Measurements from ENCODE around the gene IL20. TPM values are rescaled to one million over a fixed set of nuclear protein-coding genes. Genes with fewer than 3 reads are reported as not detected.

Gene IL20
- total RNA-seq, 1 experiment from 2014 or later, result not detected

DNA sequence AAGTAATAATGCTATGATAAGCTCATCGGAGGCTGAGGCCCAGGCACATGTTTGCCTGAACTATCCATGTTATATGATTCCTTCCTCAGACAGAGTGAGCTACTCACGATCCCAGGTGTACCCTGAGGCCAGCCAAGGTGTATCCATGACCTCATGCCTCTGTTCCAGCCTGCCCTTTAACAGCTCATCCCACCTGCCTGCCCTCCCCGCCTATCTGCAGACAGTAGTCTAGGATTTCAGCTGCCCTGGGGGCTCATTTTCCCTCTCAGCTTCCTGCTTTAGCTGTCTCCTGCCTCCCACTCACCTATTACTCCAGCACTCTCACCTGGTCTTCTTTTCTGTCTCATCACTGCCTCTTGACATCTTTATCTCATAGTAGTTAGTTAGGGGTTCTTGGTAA, 29.9 kb downstream of the IL20 start:
- TF ChIP-seq TCF7L2 (IDR thresholded peaks at IDR 0.05; ENCODE audit: low read depth, low read length) (no peak), POLR2AphosphoS5 (IDR thresholded peaks at IDR 0.05; ENCODE audit: low read depth, low read length) (no peak), SIN3A (IDR thresholded peaks at IDR 0.05; ENCODE audit: borderline replicate concordance, insufficient read depth, low read depth, low read length) (no peak)
- TF ChIP-seq, protein P1, sequence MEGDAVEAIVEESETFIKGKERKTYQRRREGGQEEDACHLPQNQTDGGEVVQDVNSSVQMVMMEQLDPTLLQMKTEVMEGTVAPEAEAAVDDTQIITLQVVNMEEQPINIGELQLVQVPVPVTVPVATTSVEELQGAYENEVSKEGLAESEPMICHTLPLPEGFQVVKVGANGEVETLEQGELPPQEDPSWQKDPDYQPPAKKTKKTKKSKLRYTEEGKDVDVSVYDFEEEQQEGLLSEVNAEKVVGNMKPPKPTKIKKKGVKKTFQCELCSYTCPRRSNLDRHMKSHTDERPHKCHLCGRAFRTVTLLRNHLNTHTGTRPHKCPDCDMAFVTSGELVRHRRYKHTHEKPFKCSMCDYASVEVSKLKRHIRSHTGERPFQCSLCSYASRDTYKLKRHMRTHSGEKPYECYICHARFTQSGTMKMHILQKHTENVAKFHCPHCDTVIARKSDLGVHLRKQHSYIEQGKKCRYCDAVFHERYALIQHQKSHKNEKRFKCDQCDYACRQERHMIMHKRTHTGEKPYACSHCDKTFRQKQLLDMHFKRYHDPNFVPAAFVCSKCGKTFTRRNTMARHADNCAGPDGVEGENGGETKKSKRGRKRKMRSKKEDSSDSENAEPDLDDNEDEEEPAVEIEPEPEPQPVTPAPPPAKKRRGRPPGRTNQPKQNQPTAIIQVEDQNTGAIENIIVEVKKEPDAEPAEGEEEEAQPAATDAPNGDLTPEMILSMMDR (IDR thresholded peaks at IDR 0.05), result no peak
- TF ChIP-seq, protein P2, sequence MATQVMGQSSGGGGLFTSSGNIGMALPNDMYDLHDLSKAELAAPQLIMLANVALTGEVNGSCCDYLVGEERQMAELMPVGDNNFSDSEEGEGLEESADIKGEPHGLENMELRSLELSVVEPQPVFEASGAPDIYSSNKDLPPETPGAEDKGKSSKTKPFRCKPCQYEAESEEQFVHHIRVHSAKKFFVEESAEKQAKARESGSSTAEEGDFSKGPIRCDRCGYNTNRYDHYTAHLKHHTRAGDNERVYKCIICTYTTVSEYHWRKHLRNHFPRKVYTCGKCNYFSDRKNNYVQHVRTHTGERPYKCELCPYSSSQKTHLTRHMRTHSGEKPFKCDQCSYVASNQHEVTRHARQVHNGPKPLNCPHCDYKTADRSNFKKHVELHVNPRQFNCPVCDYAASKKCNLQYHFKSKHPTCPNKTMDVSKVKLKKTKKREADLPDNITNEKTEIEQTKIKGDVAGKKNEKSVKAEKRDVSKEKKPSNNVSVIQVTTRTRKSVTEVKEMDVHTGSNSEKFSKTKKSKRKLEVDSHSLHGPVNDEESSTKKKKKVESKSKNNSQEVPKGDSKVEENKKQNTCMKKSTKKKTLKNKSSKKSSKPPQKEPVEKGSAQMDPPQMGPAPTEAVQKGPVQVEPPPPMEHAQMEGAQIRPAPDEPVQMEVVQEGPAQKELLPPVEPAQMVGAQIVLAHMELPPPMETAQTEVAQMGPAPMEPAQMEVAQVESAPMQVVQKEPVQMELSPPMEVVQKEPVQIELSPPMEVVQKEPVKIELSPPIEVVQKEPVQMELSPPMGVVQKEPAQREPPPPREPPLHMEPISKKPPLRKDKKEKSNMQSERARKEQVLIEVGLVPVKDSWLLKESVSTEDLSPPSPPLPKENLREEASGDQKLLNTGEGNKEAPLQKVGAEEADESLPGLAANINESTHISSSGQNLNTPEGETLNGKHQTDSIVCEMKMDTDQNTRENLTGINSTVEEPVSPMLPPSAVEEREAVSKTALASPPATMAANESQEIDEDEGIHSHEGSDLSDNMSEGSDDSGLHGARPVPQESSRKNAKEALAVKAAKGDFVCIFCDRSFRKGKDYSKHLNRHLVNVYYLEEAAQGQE (IDR thresholded peaks at IDR 0.05; ENCODE audit: insufficient read depth in 1 of 2, low read depth in 2 of 2, low read length in 1 of 2), result no peak
- no peaks in the 10 kb centered on the region for H3K4me1 ChIP-seq (ENCODE audit: control insufficient read depth, insufficient read depth, low read length)
- ATAC-seq, result no peak
- no peaks in the 10 kb centered on the region for H3K9me3 ChIP-seq (ENCODE audit: control insufficient read depth, insufficient read depth, low read depth, low read length)
- H3K36me3 ChIP-seq (ENCODE audit: control insufficient read depth, insufficient read depth, low read length), result no peaks in the 10 kb centered on the region
- intact Hi-C loops (cut with micrococcal nuclease; ENCODE audit: unreplicated experiment) (no loop called here), in situ Hi-C loops (cut with HindIII; ENCODE audit: low pct_unique_long_range_greater_than_20kb, low sequenced_read_pairs) (no loop called here)
- no peak for DNase-seq (ENCODE audit: low read depth, low spot score)
- ChIA-PET POLR2A (no interaction called here), CTCF (no interaction called here)
- H3K27ac ChIP-seq (ENCODE audit: low read length), result no peak overlapping the region
- no peak overlapping the region for H3K4me3 ChIP-seq (ENCODE audit: low read depth in 2 of 2, low read length in 2 of 2)
- no TSS peak for BruUV-seq (replicated peaks)
- H3K27me3 ChIP-seq (ENCODE audit: control insufficient read depth, insufficient read depth, low read length), result peaks cover 12% of the 10 kb centered on the region

DNA sequence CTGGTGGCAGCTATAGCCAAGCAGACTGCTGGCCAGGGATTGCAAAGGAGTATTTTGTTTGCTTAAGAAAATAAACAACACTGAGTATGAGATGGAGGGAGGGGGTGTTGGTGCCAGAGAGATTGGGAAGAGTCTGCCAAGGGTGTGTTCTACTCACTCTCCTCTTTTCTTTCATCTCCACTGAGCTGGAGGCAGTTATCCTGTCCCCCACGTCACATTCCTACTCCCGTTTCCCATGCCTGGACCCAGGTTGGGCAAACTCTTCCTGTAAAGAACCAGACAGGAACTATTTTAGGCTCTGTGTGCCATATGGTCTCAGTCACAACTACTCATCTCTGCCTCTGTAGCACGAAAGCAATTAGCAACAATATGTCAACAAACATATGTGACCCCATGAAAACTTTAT, 30.4 kb downstream of the IL20 start:
- H3K4me1 ChIP-seq (ENCODE audit: control insufficient read depth, insufficient read depth, low read length), result no peaks in the 10 kb centered on the region
- intact Hi-C loops (cut with micrococcal nuclease; ENCODE audit: unreplicated experiment), result no loop called here
- ChIA-PET CTCF (no interaction called here), POLR2A (no interaction called here)
- in situ Hi-C loops (cut with HindIII; ENCODE audit: low pct_unique_long_range_greater_than_20kb, low sequenced_read_pairs), result no loop called here
- peaks cover 10% of the 10 kb centered on the region for H3K27me3 ChIP-seq (ENCODE audit: control insufficient read depth, insufficient read depth, low read length)
- no peak overlapping the region for H3K27ac ChIP-seq (ENCODE audit: low read length)
- H3K36me3 ChIP-seq (ENCODE audit: control insufficient read depth, insufficient read depth, low read length), result no peaks in the 10 kb centered on the region
- TF ChIP-seq TCF7L2 (IDR thresholded peaks at IDR 0.05; ENCODE audit: low read depth, low read length) (no peak), POLR2AphosphoS5 (IDR thresholded peaks at IDR 0.05; ENCODE audit: low read depth, low read length) (no peak), SIN3A (IDR thresholded peaks at IDR 0.05; ENCODE audit: borderline replicate concordance, insufficient read depth, low read depth, low read length) (no peak)
- TF ChIP-seq, protein P2 (IDR thresholded peaks at IDR 0.05; ENCODE audit: insufficient read depth in 1 of 2, low read depth in 2 of 2, low read length in 1 of 2), result no peak
- TF ChIP-seq, protein P1 (IDR thresholded peaks at IDR 0.05), result no peak
- ATAC-seq (no peak), DNase-seq (ENCODE audit: low read depth, low spot score) (no peak)
- no peaks in the 10 kb centered on the region for H3K9me3 ChIP-seq (ENCODE audit: control insufficient read depth, insufficient read depth, low read depth, low read length)
- H3K4me3 ChIP-seq (ENCODE audit: low read depth in 2 of 2, low read length in 2 of 2), result no peak overlapping the region
- no TSS peak for BruUV-seq (replicated peaks)
